ENCODE results near the gene MIOX. TPM values are rescaled to one million over a fixed set of nuclear protein-coding genes. Genes with fewer than 3 reads are reported as not detected.

Gene MIOX
- total and polyA plus RNA-seq, 9 of the 15 experiments (the other 6 are each of a cell fraction or from before 2014, with no cell fraction given) = 0.08 TPM; not detected in 8

- Histone ChIP-seq H3K9me1 (ENCODE audit: control insufficient read depth, insufficient read depth, low read length) (peaks cover 2% of the 10 kb centered on the region), H4K20me1 (replicated peaks; ENCODE audit: control insufficient read depth, insufficient read depth, low read length) (no peaks in the 10 kb centered on the region), H3K36me3 (ENCODE audit: control insufficient read depth, insufficient read depth, low read length) (peaks cover 47% of the 10 kb centered on the region; the same call in 1 of the 3 replicates), H3K27me3 (ENCODE audit: control insufficient read depth in 2 of 2, insufficient read depth in 2 of 2, low read length in 2 of 2) (no peaks in the 10 kb centered on the region), H3K4me1 (replicated peaks in 1 of 2; ENCODE audit: control insufficient read depth in 2 of 2, insufficient read depth in 2 of 2, low read length in 2 of 2) (peaks cover 0 to 20% of the 10 kb centered on the region in 2 experiments; a peak in 2 of 5 replicates), H3K4me3 (no peak overlapping the region), H3K79me2 (ENCODE audit: control insufficient read depth, insufficient read depth, low read length) (no peaks in the 10 kb centered on the region), H3K4me2 (ENCODE audit: insufficient read depth, low read length) (no peak overlapping the region), H3K27ac (ENCODE audit: extremely low read depth, low read depth, low read length) (peak overlapping the region; percentile 31; the same call in 1 of the 3 replicates), H2AFZ (ENCODE audit: low read depth, low read length) (no peak overlapping the region), H3K9ac (ENCODE audit: insufficient read depth in 1 of 2, low read depth in 2 of 2, low read length in 2 of 2) (no peak overlapping the region), H3K9me3 (replicated peaks; ENCODE audit: control insufficient read depth, insufficient read depth, low read depth, low read length) (no peaks in the 10 kb centered on the region)
- intact Hi-C loops (cut with micrococcal nuclease) (no loop called here), in situ Hi-C loops (cut with MboI) (no loop called here)
- no TSS peak for BruUV-seq (replicated peaks)
- FAIRE-seq (peak; percentile 15), ATAC-seq (no peak), DNase-seq (ENCODE audit: extremely low read depth in 1 of 4, low spot score in 3 of 4) (no peak)
- TF ChIP-seq CEBPG (CRISPR knock-in tag; IDR thresholded peaks at IDR 0.05) (no peak), CEBPG (tag; conservative IDR thresholded peaks at IDR 0.05 in 1 of 2, IDR thresholded peaks at IDR 0.05 in 1 of 2) (peak in 1 of 2 experiments; percentile 64; a peak in 2 of 4 replicates), USF1 (CRISPR knock-in tag; IDR thresholded peaks at IDR 0.05) (no peak), CBFA2T2 (conservative IDR thresholded peaks at IDR 0.05) (no peak)
- CTCF ChIA-PET (ENCODE audit: low intra/inter-chr PET ratio) = interaction anchor here (0.7 kb wide), 1 partner anchor 113 kb away, joined by 3 read pairs; no protein-coding TSS in a partner anchor
- 68% methylated on average over 3 of the region's 5 CpGs for WGBS (ENCODE audit: insufficient coverage, low coverage, missing lambda C conversion rate)
- POLR2A ChIA-PET = interaction anchor here (1.0 kb wide), 1 partner anchor 33 kb away, joined by 3 read pairs; no protein-coding TSS in a partner anchor
Measured at GRCh38 chr22:50452649-50453048, 34.0 kb upstream of the MIOX start.

DNA sequence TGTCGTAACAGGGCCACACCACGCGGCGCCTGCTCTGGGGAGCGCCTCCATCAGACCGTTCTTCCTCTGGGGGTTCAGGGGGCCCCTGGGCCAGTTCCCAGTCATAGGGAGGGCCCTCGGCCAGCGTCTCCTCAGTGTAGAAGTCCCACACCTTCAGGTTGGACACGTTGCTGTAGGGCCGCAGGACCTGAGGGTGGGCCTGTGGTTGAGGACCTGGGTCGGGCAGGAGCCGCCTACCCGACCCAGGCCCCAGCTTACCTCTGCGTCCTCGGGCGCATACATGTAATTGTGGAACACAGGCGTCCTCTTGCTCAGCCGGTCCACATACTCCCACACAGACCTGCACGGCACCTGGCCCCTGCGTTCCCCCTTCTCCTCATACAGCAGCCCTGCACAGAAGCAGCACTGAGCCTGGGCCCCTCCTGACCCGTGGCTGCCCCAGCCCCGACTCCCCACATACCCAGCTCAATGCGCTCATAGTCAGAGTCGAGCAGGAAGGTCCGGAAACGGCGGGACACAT, 32.0 kb upstream of the MIOX start:
- TF ChIP-seq KLF16 (IDR thresholded peaks at IDR 0.05) = no peak
- TF ChIP-seq POLR2G (IDR thresholded peaks at IDR 0.05; ENCODE audit: low read depth, low read length) = peak; percentile 24
- no peak overlapping the region for H3K4me3 ChIP-seq
- peaks cover 44% of the 10 kb centered on the region; the same call in 1 of the 3 replicates for H3K36me3 ChIP-seq (ENCODE audit: control insufficient read depth, insufficient read depth, low read length)
- H3K9ac ChIP-seq (ENCODE audit: insufficient read depth in 1 of 2, low read depth in 2 of 2, low read length in 2 of 2) = no peak overlapping the region
- H4K20me1 ChIP-seq (replicated peaks; ENCODE audit: control insufficient read depth, insufficient read depth, low read length) = no peaks in the 10 kb centered on the region
- DNase-seq (ENCODE audit: extremely low read depth in 1 of 4, low spot score in 3 of 4) = no peak
- no peak overlapping the region for H3K4me2 ChIP-seq (ENCODE audit: insufficient read depth, low read length)
- H3K27me3 ChIP-seq (ENCODE audit: control insufficient read depth in 2 of 2, insufficient read depth in 2 of 2, low read length in 2 of 2) = no peaks in the 10 kb centered on the region
- peaks cover 0 to 9% of the 10 kb centered on the region in 2 experiments; a peak in 2 of 5 replicates for H3K4me1 ChIP-seq (replicated peaks in 1 of 2; ENCODE audit: control insufficient read depth in 2 of 2, insufficient read depth in 2 of 2, low read length in 2 of 2)
- H2AFZ ChIP-seq (ENCODE audit: low read depth, low read length) = no peak overlapping the region
- CTCF ChIA-PET (ENCODE audit: low intra/inter-chr PET ratio) = no interaction called here
- POLR2A ChIA-PET = no interaction called here
- peaks cover 2% of the 10 kb centered on the region for H3K9me1 ChIP-seq (ENCODE audit: control insufficient read depth, insufficient read depth, low read length)
- H3K9me3 ChIP-seq (replicated peaks; ENCODE audit: control insufficient read depth, insufficient read depth, low read depth, low read length) = no peaks in the 10 kb centered on the region
- in situ Hi-C loops (cut with MboI) = no loop called here
- H3K27ac ChIP-seq (ENCODE audit: extremely low read depth, low read depth, low read length) = no peak overlapping the region
- intact Hi-C loops (cut with micrococcal nuclease) = no loop called here
- WGBS (ENCODE audit: insufficient coverage, low coverage, missing lambda C conversion rate) = 96% methylated on average over 4 of the region's 27 CpGs
- BruUV-seq (replicated peaks) = no TSS peak
- H3K79me2 ChIP-seq (ENCODE audit: control insufficient read depth, insufficient read depth, low read length) = no peaks in the 10 kb centered on the region
- no peak for FAIRE-seq
- ATAC-seq = no peak
